Stimulated activated CD4-positive, alpha-beta T cell treated with anti-CD3 and anti-CD28 coated beads, TNF-alpha, amount 100 ng/mL, for 1 hour (primary cell): ENCODE results near the gene DSCAM.
"Not testable (repeated sequence)": the region's sequence is repeated elsewhere in the genome, so short reads cannot be mapped to it uniquely, and the experiment has no call there.

ENCODE experiments used
- DNase-seq, 3 donors: peaks; one replicate each; pipeline ENCODE4 v3.0.0-alpha.2; 2020; ENCODE audit warnings: low read depth in 3 of 3, low spot score in 1 of 3

Gene DSCAM

GRCh38 chr21:40337981-40338380, 509.0 kb downstream of the DSCAM start:
- no peak for DNase-seq

DNA sequence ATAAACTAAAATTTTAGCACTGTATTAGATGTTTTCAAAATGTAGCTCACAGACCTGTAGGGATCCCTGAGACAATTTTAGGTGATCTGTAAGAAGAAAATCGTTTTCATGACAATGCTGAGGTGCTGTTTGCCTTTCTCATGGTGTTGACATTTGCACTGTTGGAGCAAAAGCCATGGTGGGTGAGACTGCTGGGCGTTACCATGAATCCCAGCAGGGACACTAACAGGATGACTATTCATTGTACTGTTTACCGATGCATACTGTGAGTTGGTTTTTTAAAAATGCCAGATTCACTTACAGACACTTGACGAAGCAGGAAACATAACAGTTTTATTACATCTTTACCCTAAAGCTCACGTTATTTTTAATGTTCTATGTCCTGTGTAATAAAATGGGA, 511.3 kb downstream of the DSCAM start:
- DNase-seq, result no peak

GRCh38 chr21:40334159-40334558, 512.8 kb downstream of the DSCAM start:
- no peak for DNase-seq

DNA sequence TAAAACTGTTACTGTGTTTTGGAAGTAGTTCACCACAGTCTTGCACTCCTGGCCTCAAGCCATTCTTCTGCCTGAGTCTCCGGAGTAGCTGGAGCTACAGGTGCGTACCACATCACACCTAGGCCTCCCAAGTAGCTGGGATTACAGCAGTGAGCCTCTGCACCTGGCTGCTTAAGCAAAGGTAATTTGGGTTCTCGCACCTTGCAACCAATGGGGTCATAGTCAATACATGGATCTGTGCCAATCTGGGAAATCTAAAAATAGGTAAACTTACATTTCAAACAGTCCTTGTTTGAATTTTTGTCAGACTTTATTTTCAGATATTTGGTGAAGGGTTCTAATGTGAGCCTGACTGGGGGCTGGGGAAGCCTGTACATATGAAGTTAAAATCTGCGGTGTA, 513.2 kb downstream of the DSCAM start:
- no peak for DNase-seq

DNA sequence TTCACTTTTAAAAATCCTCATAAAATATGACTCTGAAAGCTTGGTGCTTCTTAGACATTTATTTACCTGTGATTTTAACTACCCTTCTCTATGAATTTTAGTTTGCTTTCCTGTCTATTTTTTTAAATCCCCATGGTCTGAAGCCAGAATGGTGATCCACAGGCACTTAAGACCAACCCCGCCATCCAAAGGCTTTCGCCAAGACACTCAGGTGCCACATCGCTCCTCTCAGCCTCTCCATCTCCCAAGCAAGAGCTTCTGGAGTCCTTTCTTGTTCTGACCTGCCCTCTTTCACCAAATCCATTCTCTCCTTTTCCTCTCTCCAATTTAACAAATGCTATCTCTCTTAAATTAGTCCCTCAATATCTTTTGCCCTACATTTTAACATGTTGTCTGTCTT, 515.2 kb downstream of the DSCAM start:
- no peak for DNase-seq

DNA sequence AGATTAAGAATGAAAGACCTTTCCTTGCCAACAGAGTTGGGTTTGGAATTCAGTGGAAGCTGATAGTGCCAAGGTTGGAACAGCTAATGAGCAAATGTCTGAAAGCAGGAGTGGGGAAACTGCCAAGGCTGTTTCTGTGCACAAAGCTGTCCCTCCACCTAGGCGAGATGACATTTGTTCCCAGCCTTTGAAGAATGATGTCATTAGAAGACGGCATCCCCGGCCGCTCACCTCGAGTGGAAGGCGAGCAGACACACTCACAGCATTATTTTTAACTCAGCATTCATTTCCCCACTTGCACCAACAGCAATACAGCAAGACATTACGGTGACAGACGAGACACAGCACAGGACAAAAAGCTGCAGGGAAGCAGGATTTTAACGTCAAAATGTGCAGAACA, 515.8 kb downstream of the DSCAM start:
- DNase-seq, result no peak

- DNase-seq, result no peak
Measured at GRCh38 chr21:40324389-40324788, 522.6 kb downstream of the DSCAM start.

DNA sequence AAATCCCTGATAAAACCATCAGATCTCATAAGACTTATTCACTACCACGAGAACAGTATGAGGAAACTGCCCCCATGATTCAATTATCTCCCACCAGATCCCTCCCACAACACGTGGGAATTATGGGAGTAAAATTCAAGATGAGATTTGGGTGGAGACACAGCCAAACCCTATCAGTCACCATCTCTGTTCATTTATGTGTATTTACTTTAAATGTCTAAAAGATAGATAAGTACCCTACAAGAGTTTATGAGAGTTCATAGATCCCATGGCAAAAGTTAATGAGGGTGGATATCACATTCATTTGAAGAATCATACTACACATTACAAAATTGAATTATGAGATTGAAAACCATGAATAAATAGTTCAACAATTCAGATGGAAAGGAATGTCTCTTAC, 526.2 kb downstream of the DSCAM start:
- not testable (repeated sequence) for DNase-seq

DNA sequence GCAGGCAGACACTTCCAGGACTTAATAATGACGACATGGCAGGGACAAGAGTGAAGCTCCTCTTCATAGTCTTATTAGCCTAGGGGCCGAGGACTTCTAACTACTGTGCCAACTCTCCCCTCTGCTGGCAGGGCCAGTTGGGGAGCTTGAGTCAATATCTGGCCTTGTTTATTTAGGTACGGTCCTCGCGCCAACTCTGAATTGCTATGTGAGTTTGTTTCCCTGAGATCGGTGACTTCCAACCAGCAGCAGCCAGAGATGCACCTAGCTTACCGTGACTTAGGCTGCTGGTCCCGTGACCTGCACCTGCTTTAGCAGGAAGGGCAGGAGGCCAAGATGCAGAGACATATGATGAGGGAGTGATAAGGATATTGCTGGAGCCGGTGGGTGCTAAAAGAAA, 528.6 kb downstream of the DSCAM start:
- no peak for DNase-seq

DNA sequence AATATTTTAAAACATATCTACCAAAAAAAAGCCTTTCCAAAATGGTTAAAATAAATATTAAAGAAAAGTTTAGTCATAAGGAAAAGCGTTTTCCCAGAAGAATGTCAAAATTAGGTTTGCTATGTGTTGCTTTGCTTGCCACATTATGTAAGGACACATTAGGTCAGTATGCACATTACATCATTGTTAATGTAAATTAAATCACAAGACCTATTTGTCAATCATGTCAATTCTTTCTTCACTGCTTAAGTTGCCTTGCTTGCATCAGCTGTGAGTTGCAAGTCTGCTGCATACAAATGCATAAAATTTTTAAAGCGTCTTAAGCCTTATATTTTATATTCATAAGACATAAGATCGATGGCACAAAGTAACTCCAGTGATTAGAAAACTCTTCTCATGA, 530.9 kb downstream of the DSCAM start:
- no peak for DNase-seq

GRCh38 chr21:40315626-40316025, 531.3 kb downstream of the DSCAM start:
- no peak for DNase-seq

DNA sequence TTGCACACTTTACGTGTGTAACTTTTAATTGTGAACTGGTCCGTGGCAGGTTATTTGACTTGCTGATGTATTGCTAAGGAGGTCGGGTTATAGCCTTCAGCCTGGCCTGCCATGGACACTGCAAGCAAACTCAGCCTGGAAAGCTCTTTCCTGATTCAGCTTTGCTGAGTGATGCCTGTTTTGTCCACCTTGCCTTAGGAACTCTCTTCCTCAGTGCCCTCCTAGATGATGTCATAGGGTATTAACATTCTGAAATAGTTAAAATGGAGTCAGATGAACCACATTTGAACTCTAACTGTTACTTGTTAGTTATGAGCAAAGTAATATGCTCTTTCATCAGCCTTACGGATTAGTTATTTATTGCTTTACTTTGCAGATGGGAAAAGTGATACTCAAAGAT, 533.7 kb downstream of the DSCAM start:
- DNase-seq, result no peak

GRCh38 chr21:40300300-40300699, 546.7 kb downstream of the DSCAM start:
- no peak for DNase-seq

DNA sequence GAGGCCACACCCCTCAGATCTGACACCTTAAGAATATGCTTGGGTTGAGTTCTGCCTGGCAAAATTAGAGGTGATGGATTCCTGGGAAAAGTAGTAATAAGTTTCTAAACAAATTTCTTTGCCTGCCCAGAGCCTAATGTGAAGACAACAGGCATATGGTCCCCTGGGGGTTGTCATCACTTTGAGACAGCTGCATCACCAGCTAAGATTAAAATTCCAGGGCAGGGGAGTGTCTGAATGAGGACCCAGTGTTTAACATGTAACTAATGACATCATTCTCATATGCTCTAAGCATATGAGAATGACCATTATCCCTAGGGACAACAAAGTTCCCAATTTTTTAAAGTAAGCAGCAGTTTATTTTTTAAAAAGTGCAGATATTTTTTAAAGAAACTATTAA, 547.5 kb downstream of the DSCAM start:
- DNase-seq, result no peak

DNA sequence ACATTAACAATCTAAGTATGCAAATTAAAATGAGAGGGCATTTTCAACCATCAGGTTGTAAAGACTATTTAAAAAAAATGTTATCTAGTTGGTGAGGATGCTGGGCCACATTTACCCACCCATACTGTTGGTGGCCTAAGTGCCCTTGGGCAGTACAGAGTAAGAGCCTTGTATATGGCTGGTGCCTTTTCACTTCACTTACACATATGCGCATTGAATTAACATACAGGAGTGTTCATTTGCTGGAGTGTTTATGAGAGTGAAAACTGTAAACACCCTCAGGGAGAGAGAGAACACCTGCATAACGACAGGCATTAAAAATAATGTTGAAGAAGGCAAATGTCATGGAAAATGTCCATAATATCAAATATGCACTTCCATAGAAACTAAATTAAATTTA, 552.6 kb downstream of the DSCAM start:
- no peak for DNase-seq

DNA sequence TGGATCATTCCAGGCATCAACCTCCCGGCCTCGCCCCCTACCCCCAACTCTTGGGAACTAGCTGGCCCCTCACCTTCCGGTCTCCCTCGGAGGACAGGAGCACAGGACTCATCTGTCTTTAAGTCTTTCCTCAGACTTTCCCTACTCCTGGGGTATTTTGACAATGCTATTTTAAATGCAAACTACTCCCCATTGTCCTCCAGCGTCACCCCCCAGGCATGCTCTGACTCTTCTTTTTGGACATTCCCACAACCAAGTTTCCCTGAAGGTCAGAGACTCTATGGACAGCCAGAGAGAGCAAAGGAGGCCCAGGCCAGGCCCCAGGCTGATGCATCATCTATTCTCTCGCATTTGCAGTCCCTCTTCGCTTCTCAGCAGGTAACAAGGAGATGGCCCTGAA, 555.4 kb downstream of the DSCAM start:
- no peak for DNase-seq

GRCh38 chr21:40284409-40284808, 562.5 kb downstream of the DSCAM start:
- no peak for DNase-seq

GRCh38 chr21:40282912-40283886, 563.8 kb downstream of the DSCAM start:
- DNase-seq, result no peak

GRCh38 chr21:40278345-40278744, 568.6 kb downstream of the DSCAM start:
- DNase-seq, result no peak

- no peak for DNase-seq
Measured at GRCh38 chr21:40276001-40276400, 571.0 kb downstream of the DSCAM start.

DNA sequence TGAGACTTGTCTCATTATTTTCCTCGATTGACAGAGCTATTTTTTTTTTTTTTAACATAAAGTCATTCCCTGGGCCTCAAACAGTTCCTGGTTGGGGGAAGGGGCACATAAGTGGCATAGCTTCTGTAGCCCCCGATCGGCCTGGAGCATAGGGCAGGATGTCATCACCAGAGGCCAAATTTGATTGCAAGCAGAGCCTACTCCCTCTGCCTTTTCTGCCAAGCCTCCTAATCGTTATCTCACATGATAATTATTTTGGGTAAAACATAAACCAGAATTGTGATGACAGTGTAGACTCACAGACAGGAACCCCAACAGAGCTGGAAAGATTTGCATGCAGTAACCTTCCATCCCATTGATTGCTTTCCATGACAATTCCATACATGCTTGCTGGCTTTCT, 574.9 kb downstream of the DSCAM start:
- no peak for DNase-seq

DNA sequence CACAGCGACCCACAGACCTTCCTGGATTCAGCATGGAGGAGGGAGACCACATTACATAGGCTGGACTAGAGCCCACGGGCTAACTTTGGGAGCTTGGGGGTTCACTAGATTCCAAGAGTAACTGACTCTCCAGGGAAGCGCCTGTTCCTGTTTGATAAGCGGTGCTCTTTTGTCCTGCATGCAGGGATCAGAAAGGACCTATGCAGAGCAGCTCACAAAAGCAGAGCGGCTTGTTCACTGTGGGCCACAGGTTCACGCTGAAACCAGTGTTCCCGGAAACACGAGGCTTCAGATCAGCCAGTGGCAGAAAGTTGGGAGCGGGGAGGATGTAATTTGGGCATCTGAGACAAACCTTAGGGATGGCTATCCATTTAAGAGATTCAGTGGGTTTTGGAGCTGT, 575.8 kb downstream of the DSCAM start:
- no peak for DNase-seq

- DNase-seq, result no peak
Measured at GRCh38 chr21:40270047-40270446, 576.9 kb downstream of the DSCAM start.
